Spleen (tissue), 7 donors: Measurements from ENCODE around the gene OCIAD1.

Experiments used
- CTCF ChIP-seq, 11 experiments: fragments of 200-600 bp in 7 of 11; fragments of 450-650 bp in 4 of 11; sonication (generic) in 4 of 11; IDR thresholded peaks in 8 of 11; conservative IDR thresholded peaks in 3 of 11; 1 replicate in 7 of 11; 2 replicates in 4 of 11; pipeline versions ENCODE4 v1.4.0 to v1.8.0; 2016 to 2021; ENCODE audit warnings: antibody characterized with exemption in 11 of 11, inconsistent platforms in 4 of 11, mild to moderate bottlenecking in 1 of 11
- POLR2A ChIP-seq, 3 donors: fragments of 450-650 bp; IDR thresholded peaks; one replicate each; pipeline ENCODE4 v1.5.1; 2017; ENCODE audit warnings: antibody characterized with exemption in 3 of 3, mild to moderate bottlenecking in 1 of 3
- POLR2AphosphoS5 ChIP-seq, 3 donors: sonication (generic); formaldehyde crosslinking; IDR thresholded peaks; one replicate each; pipeline ENCODE4 v1.5.1; 2017; ENCODE audit warnings: antibody characterized with exemption in 3 of 3
- donor health status: DM: no; HTN: no; CAD: no; lungs with moderate emphysema.
- donor health status: DM: no; HTN: no; CAD: no.
- donor health status: DM: no; HTN: no; CAD: no.

- TF ChIP-seq CTCF (IDR thresholded peaks at IDR 0.05 in 8 of 11, conservative IDR thresholded peaks at IDR 0.05 in 3 of 11): no peak
- no peak for TF ChIP-seq POLR2A (IDR thresholded peaks at IDR 0.05)
- no peak for TF ChIP-seq POLR2AphosphoS5 (IDR thresholded peaks at IDR 0.05)
Measured at GRCh38 chr4:48787056-48787455, 43.8 kb upstream of the OCIAD1 start.
